Fibroblast of gingiva (primary cell): ENCODE results near the gene CMC2.
A peak's percentile ranks its signal among the peaks of the same experiment; 100 is the strongest.

Source experiments
- DNase-seq: peaks from one replicate; pipeline ENCODE4 v3.0.0-alpha.2; 2011; ENCODE audit warnings: low read depth

The CMC2 gene

DNA sequence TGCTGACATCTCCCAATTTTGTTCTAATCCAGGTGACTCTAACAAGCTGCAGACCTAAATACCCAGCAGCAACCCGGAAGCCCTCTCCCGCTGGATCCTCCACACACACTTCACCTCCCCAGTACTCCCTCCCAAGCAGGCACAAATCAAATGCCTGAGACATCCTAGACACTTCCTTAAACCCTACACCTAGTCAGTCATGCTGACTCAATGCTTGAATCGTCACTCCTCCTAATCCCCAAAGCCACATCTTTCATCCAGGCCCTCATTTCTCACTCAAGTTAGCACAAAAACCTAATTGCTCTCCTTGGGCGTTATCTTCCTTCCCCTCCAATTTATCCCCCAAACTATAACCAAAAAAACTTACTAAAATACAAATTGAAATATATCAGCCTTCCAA, 32.7 kb downstream of the CMC2 start:
- DNase-seq: no peak

GRCh38 chr16:80972611-80973010, 34.1 kb downstream of the CMC2 start:
- no peak for DNase-seq

GRCh38 chr16:80971819-80972218, 34.9 kb downstream of the CMC2 start:
- DNase-seq: no peak

- DNase-seq: no peak
Measured at GRCh38 chr16:80969114-80969484, 37.6 kb downstream of the CMC2 start.

GRCh38 chr16:80968386-80969113, 38.1 kb downstream of the CMC2 start:
- no peak for DNase-seq

GRCh38 chr16:80966617-80967016, 40.1 kb downstream of the CMC2 start:
- DNase-seq: no peak

GRCh38 chr16:80964351-80964750, 42.3 kb downstream of the CMC2 start:
- DNase-seq: no peak

GRCh38 chr16:80962879-80963278, 43.8 kb downstream of the CMC2 start:
- no peak for DNase-seq

DNA sequence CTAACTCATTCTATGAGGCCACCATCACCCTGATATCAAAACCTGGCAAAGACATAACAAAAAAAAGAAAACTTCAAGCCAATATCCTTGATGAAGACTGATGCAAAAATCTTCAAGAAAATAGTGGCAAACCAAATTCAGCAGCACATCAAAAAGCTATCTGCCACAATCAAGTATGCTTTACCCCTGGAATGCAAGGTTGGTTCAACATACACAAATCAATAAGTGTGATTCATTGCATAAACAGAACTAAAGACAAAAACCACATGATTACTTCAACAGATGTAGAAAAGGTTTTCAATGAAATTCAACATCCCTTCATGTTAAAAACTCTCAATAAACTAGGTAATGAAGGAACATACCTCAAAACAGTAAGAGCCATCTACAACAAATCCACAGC, 48.4 kb downstream of the CMC2 start:
- DNase-seq: no peak

- DNase-seq: no peak
Measured at GRCh38 chr16:80954985-80955384, 51.7 kb downstream of the CMC2 start.

GRCh38 chr16:80948886-80949493, 57.7 kb downstream of the CMC2 start:
- peak; percentile 21 for DNase-seq

- no peak for DNase-seq
Measured at GRCh38 chr16:80947708-80948625, 58.7 kb downstream of the CMC2 start.

DNA sequence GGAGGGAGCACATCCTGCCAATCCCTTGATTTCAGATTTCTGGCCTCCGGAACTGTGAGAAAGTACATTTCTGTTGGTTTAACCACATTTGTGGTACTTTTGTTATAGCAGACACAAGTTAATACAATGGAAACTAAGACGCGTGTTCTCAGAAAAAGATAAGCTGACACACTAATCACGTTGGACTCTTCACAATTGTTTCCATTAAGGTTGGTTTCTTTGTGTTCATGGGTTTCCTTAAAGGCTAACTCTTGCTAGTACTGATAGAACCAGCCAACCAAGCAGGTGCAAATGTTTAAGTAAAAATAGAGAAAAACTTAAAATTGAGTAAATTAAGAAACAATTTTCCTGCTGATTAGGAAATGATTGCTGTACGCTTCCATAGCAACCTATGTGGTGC, 59.4 kb downstream of the CMC2 start:
- no peak for DNase-seq

DNA sequence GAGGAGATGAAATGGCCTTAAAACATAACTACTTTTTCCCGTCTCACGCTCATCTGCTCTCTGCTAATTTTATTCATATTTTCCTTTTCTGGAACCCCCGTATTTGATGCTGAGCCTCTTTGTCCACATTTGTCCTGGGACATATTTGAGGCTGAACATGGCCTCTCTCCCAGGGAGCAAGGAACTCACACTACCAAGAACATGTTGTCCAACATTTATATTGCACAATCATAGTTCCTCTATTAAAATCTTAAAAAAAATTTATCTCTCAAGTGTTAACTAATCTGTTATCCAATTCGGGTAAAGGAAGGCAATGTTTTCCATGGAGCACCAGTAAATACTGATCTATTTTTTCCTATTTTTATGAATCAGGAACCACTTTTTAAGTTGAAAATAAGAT, 60.2 kb downstream of the CMC2 start:
- DNase-seq: peak; percentile 16

DNA sequence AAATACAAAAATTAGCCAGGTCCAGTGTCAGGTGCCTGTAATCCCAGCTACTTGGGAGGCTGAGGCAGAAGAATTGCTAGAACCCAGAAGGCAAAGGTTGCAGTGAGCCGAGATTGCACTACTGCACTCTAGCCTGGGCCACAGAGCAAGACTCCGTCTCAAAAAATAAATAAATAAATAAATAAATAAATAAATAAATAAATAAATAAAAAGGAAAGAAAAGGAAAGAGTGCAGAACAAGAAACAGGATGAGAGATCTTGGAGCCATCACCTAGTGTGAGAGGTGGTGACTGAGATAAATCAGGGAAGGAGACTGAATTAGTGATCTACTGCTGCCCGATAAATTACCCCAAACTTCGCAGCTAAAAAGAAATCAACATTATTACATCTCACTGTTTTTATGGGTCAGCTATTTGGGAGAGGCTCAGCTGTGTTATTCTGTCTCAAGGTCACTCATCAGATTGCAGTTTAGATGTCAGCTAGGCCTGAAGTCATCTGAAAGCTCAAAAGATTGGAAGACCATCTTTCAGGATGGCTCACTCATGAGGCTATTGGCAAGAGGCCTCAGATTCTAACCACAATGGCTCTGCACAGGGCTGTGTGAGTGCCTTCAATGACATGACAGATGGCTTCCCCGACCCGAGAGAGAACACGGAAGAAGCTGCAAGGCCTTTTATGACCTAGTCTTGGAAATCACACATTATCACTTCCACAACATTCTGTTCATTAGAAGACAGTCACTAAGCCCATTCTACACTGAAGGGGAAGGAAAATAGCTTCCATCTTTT, 66.4 kb downstream of the CMC2 start:
- no peak for DNase-seq

DNA sequence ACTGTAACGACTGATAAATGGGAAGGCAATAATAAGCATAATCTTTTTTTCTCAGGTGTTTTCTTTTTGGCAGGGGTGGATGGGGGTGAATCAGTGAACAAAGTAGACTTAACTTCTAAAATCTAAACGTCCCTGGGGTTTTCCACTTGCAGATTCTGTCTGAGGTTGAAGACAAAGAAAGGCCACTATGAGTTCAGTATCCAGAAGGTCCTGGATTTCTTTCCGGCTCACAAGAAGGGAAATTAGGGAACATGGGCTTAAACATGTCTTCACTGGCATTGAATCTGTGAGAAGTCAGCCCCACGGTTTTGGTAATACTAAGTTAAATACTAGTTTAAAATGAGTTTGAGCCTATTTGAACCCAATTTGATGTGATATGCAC, 67.8 kb downstream of the CMC2 start:
- no peak for DNase-seq

DNA sequence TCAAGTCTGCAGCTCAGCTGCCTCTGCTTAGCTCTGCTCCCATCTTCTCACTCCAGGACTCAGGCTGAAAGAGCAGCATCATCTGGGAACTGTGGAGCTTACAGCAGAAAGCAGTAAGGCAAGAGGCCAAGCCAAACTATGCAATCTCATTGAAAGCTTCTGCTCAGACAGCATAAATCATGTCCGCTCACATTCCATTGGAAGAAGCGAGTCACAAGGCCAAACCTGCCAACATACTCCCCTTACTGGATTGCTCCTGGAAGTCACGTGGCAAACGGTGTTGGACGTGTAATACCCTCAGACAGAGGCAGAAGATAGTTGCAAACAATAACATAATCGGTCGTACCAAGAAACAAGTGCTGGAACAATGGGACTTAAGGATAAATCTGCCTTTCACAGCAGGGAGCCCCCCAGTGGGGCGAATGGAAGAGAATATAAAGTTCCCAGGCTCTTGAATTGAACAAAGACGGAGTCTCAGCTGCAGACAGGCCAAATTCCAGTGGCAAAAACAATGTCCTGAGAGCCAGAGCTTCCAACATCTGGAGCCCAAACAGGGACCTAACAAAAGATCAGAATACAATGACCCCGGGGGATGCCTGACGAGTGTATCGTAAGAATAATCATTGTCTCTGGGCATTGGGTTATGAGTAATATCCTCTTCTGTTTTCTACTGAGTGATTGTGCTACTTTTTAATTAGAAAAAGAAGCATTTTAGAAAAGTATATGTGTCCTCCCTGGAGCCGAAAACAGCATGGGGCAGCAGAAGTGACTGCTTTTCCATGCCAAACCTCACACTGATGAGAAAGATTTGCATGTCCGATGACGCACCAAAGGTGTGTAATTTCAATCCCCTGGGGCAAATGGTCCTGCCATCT, 68.4 kb downstream of the CMC2 start:
- DNase-seq: peak; percentile 95

DNA sequence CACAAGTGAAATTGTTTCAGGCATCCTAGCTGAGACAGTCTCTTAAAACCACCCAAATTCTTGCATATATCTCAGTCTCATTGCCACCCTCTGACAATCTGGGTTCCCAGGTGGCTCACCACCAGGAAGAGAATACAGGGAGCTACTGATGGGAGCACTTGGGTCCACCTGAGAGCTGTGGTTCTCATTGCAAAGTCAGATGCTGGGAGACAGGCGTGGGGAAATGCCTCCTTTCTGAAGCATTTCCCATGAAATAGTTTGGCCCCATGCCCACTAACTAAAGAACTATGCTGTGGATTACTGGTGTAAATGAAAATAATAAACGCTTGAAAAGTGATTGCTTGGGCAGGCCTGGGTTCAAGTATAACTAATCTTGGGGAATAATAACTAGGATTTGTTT, 70.3 kb downstream of the CMC2 start:
- no peak for DNase-seq

DNA sequence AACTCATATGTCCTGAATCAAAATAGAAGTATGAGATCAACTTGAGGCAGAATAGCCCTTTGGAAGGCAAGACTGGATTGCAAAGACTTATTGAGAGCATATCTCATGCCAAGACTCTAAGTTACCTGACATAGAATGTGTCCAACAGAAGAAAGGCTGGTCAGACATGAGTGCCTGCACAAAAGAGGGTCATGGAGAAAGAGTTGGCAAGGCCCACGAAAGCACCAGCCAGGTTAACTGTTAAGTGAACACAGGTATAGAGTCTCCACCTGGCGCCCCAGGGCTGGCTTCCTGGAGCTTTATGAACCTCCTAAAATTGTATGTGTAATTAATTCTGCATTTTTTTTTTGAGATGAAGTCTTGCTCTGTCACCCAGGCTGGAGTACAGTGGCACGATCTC, 71.0 kb downstream of the CMC2 start:
- no peak for DNase-seq

DNA sequence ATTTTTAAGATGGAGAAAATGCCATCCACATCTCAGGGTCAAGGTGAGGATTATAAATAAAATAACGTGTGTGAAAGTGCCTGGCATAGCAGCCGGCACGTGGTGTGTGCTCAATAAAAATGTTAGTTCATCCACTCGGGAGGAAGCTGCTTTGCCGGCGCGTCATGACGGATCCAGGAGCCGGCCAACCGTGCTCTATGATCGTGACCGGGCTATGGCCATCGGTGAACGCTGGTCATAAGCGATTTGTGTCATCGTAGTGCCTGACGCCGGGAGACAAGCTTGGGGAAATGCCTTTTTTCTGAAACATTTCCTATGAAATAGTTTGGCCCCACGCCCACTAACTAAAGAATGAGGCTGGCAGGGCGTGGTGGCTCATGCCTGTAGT, 74.0 kb downstream of the CMC2 start:
- peak; percentile 75 for DNase-seq
